GM19239 (cell line): Measurements from ENCODE around the gene BPIFB6.
A peak's percentile ranks its signal among the peaks of the same experiment; 100 is the strongest.

ENCODE experiments used
- DNase-seq: peaks from one replicate; pipeline ENCODE4 v3.0.0; 2011; ENCODE audit warnings: low spot score; ENCODE audit not compliant: insufficient read length
- FAIRE-seq: peaks from 2 replicates; lab custom pipeline; 2011; peaks lifted over from hg19 to GRCh38; lab: Jason Lieb, UNC

BPIFB6 gene

GRCh38 chr20:33000802-33001466, 30.5 kb upstream of the BPIFB6 start:
- FAIRE-seq: no peak
- no peak for DNase-seq

DNA sequence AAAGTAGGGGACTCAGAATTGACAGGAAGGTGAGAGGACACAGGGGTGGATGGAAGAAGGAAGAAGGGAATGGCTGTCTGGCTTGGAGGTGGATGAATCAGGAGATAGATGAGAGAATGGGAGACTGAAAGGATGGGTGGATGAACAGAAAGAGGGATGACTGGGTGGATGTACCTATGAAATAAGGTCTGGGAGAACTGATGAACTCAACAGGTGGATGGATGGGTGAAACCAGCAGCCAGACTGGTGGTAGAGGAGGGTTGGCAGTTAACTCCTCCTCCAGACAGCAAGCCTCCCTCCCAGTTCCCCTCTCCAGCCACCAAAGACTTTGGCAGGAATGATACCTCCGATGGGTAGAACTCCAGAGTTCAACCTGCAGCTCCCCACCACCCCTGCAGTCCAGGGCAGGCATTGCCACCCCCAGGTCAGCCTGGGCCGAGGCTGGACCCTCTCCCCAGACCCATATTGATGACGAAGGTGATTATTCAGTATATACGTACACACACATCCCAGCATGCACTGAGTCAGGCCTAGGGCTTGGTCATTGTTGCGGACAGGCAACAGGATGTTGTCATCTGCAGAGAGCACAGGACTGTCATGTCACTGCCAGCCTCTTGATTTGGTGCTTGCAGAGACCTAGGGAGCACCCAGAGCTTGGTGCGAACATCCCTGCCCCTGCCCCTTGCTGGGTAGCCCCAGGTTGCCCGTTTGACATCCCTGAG, 29.2 kb upstream of the BPIFB6 start:
- FAIRE-seq (no peak), DNase-seq (no peak)

DNA sequence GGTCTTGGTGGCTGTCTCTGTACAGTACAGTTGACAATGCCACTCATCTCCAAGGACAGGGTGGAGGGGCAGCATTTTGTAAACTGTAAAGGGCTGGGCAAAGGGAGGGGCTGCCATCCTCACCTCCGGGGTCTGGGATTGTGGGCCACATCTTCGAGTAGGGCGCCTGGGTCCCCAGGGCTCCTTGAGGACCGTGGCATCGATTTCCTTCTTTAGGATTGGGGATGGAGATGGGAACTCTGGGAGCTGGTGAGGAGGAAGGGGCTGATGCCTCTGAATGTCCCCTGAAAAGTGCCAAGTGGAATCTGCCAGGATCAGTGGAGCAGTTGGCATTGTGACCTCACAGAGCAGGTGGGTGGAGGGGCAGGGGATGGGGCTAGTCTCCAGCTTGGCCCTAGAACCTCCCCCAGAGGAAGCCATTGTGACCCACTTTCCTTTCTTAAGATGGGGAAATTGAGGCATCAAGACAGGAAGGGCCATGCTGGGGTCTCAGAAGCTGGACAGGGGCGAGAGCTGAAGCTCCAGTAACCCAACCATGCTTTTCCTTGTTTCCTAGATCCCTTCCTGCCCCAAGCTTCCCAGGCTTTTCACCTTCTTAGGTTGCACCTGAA, 27.2 kb upstream of the BPIFB6 start, which contains the start of gene SUN5:
TSS of gene SUN5 (minus strand) at position 293 of the 611 bp plus-strand sequence. CDS start at position 200, 93 bp downstream.
- FAIRE-seq: no peak
- no peak for DNase-seq

- no peak for FAIRE-seq
- peak; percentile 38 for DNase-seq
Measured at GRCh38 chr20:33005132-33005566, 26.3 kb upstream of the BPIFB6 start.

DNA sequence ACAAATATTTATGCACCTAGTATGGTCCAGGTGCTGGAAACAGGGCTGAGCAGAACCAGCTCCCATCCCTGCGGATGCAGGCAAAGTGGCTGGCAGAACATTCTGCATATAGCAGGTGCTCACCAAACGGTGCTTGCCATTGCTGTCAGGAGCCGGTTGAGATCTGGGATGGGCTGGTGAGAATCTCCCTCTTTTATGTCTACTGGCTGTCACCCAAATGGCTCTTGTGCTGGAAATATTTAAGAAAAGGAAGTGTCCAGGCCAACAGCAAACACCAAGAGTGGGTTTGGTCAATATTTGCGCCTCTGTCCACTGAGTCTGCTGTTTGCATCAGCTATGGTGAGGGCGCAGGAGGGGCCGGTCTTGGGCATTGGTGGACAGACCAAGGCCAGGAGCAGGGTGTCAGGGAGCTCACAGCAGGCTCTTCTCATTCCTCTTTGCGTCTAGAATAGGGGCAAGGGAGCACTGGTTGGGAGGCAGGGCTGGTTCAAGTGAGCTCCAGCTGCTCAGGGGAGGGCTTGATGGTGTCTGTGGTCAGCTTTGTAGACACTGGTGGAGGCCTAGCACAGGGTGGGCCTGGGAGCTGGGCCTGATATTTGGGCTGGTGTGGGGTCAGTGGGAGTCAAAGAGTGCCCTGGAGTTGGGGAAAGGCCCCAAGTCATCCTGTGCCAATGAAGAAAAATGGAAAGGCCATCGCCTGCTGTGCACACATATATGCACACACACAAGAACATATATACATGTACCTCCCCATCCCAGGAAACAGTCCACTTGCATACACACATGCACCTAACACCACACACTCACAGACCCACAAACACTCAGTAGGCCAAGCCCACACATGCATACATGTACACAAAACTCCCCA, 25.3 kb upstream of the BPIFB6 start:
- DNase-seq (no peak), FAIRE-seq (no peak)

DNA sequence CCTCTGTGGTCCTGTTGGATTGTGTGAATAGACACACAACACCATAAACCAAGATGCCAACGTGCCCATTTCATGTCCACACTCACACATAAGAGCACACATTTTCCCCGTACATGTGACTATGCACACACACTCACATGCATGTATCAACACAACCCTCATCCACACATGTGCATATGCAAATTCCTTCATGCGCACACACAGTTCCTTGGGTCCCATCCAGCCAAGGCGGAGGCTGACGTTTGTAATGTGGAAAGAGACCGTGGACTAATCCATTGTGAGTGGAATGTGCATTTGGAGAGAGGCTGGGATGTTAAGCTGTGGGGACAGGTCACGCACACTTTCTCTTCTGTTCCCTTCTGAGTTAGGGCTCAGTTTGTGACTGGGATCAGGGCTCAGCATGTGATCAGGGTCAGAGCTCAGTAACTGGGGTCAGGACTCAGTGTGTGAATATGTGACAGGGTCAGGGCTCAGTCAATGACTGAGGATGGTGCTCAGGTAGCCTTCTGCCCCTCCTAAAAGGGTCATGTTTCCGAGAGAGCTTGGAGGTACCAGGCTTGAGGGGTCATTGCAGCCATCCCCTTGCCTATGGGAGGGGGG, 24.6 kb upstream of the BPIFB6 start:
- no peak for DNase-seq
- FAIRE-seq: no peak

GRCh38 chr20:33007376-33008335, 23.8 kb upstream of the BPIFB6 start, which contains the start of gene BPIFB2:
BPIFB2 (plus strand) TSS chr20:33007704; CDS start chr20:33008575, 871 bp downstream.
- no peak for FAIRE-seq

GRCh38 chr20:33008336-33009213, 22.9 kb upstream of the BPIFB6 start:
- DNase-seq (no peak), FAIRE-seq (no peak)

More at GRCh38 chr20:33007376-33008335, 23.8 kb upstream of the BPIFB6 start, which contains the start of gene BPIFB2:
- no peak for DNase-seq

DNA sequence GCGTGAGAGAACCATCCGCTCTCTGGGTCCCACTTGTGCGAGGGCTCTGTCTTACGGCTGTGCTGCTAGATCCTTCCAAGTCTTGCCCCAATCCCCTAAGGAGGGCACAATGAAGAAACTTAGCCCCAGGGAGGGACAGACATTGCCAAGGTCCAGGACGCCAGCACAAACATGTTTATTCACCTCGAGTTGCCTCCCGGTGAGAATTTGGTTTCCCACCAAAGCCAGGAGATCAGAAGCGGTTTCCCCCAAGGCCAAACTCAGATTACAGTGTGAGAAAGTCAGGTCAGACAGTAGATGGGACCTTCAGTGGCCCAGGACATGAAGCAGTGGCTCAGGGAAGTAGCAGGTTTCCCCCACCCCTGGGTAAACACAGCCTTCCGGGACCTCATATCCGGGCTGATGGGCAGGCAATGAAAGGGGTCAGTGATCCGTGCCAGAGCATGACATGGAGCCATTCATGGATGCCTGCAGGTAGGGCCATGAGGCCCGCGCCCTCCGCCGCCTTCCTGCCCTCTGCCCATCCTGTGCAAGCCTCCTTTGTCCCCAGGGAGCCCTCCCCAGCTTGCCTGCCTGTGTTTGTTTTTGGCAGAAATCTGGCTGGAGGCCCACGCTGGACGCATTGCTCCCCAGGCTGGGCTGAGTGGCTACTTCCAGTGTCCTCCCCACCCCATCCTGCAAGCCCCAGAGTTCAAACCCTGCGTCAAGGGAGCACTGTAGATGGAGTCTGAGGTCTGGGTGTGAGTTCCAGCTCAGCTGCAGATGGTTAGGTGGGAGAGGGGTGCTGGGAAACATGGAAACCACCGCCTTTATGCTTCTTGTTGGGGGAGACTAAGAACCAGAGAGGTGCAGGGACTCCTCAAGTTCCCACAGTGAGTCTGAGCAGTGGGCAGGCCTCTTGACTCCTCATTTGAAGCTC, 22.0 kb upstream of the BPIFB6 start:
- DNase-seq (no peak), FAIRE-seq (no peak)

DNA sequence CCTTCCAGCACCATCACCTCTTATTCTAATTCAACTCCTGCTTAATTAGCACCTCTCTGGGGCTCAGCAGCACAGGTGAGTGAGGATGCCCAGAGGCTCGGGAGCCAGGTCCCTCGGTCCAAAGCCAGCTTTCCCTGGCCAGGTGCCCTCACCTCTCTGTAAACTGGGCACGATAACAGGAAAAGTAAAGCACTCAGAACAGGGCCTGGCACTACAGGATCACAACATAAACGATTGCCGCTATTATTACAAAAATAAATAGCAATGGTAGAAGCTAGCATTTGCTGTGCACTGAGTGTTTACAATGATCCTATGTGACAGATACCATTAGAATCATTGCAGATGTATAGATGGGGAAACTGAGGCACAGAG, 21.3 kb upstream of the BPIFB6 start:
- FAIRE-seq (no peak), DNase-seq (no peak)

DNA sequence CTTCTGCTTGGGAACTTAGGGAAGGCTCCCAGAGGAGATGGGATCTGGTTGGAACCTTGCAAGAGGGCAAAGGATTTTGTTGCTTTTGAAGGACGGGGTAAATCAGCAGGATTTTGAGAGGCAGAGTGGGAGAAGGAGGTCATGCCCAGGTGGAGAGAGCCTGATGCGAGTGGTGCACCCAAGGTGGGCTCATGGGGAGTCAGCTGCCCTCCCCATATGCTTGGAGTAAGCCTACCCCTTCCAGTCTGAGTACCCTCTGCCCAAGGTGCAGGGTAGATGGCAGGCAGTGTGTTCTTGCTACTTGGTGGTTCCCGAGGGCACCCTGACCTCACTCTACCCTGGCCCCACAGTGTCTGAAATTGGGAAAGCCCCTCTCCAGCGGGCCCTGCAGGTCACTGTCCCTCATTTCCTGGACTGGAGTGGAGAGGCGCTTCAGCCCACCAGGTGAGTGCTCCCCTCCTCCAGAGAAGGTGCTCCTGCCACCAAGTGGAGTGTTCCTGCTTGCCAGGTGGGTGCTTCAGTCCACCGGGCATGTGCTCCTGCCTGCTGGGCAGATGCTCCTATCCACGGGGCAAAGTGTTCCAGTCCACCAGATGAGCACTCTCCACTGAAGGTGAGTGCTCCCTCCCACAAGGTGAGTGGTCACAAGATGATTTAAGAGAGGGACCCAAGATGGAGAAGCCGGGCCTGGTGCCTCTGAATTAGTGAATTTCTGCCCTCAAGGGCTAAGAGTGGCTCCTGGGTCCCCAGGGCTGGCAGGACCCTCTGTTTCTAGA, 20.6 kb upstream of the BPIFB6 start:
- no peak for FAIRE-seq
- no peak for DNase-seq

DNA sequence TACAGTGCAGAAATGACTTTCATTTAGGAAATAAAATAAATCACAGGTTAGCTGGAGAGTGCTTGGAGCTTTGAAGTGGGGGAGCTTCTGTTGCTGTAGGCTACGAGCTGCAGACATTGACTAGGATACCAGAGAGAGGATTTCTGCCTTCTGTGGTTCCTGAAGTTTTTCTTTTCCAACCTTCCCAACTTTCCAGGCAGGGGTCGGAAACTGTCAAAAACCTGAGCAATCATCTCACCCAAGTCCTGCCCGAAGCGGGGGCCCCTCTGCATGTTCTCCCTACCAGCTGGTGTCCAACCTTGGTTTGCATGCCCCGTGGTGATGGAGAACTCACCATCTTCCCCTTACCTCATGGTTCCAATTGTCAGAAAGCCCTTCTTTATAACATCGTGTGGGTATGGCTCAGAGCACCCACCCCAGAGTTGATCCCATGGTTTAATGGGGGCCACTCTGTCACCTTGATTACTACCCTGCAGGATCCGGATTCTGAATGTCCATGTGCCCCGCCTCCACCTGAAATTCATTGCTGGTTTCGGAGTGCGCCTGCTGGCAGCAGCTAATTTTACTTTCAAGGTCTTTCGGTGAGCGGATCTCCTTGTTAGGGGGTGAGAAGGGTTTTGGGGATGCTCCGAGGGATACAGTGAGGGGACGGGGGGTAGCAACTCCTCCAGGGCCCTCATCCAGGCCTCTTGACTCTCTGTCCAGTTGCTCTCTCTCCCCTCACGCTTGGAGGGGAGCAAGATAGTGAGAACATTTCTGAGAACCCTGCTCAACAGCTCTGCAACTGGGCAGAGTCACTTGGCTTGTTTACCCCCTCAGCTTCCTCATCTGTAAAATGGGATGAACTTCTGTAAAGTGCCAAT, 18.9 kb upstream of the BPIFB6 start:
- DNase-seq (no peak), FAIRE-seq (no peak)

- FAIRE-seq (no peak), DNase-seq (no peak)
Measured at GRCh38 chr20:33013701-33014326, 17.6 kb upstream of the BPIFB6 start.

- no peak for DNase-seq
Measured at GRCh38 chr20:33014336-33015113, 16.9 kb upstream of the BPIFB6 start.

More at GRCh38 chr20:33014336-33015113, 16.9 kb upstream of the BPIFB6 start:
- FAIRE-seq: no peak
